Measurements from ENCODE around the gene TIMP2. TPM values are rescaled to one million over a fixed set of nuclear protein-coding genes. Genes with fewer than 3 reads are reported as not detected.

Gene TIMP2
- total RNA-seq, 2 experiments from 2014 or later = 0.54 TPM; not detected in 1

- Histone ChIP-seq H2AFZ (ENCODE audit: low read length) (no peak overlapping the region), H3K27ac (ENCODE audit: low read depth, low read length, poor library complexity, severe bottlenecking) (no peak overlapping the region), H3K4me2 (ENCODE audit: low read length) (no peak overlapping the region), H3K4me3 (ENCODE audit: low read depth, low read length, poor library complexity, severe bottlenecking) (no peak overlapping the region), H3K9me3 (ENCODE audit: low read length) (no peaks in the 10 kb centered on the region), H3K79me2 (ENCODE audit: insufficient read depth, low read depth, low read length) (no peaks in the 10 kb centered on the region), H3K9me2 (ENCODE audit: insufficient read depth, low read length) (no peaks in the 10 kb centered on the region), H3K4me1 (ENCODE audit: insufficient read depth, low read length, poor library complexity, severe bottlenecking) (no peaks in the 10 kb centered on the region), H4K20me1 (ENCODE audit: insufficient read depth, low read length) (no peaks in the 10 kb centered on the region), H3K36me3 (ENCODE audit: insufficient read depth, low read length) (no peaks in the 10 kb centered on the region)
- intact Hi-C loops (cut with micrococcal nuclease; ENCODE audit: unreplicated experiment) = no loop called here
- no peak for DNase-seq (ENCODE audit: low spot score)
- ChIA-PET POLR2A (no interaction called here), CTCF (ENCODE audit: unreplicated experiment) (no interaction called here)
- TF ChIP-seq CTCF (conservative IDR thresholded peaks at IDR 0.05; ENCODE audit: low read length) (no peak), EZH2phosphoT487 (IDR thresholded peaks at IDR 0.05; ENCODE audit: borderline replicate concordance, low read depth, low read length) (no peak)
- no TSS peak for BruUV-seq (replicated peaks)
These were observed 26.2 kb downstream of the TIMP2 start for GRCh38 chr17:78898947-78899346.

- no peaks in the 10 kb centered on the region for H3K9me2 ChIP-seq (ENCODE audit: insufficient read depth, low read length)
- H3K4me3 ChIP-seq (ENCODE audit: low read depth, low read length, poor library complexity, severe bottlenecking) = no peak overlapping the region
- no peaks in the 10 kb centered on the region for H3K9me3 ChIP-seq (ENCODE audit: low read length)
- H3K27ac ChIP-seq (ENCODE audit: low read depth, low read length, poor library complexity, severe bottlenecking) = no peak overlapping the region
- H3K4me1 ChIP-seq (ENCODE audit: insufficient read depth, low read length, poor library complexity, severe bottlenecking) = no peaks in the 10 kb centered on the region
- H3K4me2 ChIP-seq (ENCODE audit: low read length) = no peak overlapping the region
- no peak for DNase-seq (ENCODE audit: low spot score)
- no peak for TF ChIP-seq EZH2phosphoT487 (IDR thresholded peaks at IDR 0.05; ENCODE audit: borderline replicate concordance, low read depth, low read length)
- no peak for TF ChIP-seq CTCF (conservative IDR thresholded peaks at IDR 0.05; ENCODE audit: low read length)
- ChIA-PET CTCF (ENCODE audit: unreplicated experiment) (no interaction called here), POLR2A (no interaction called here)
- no peaks in the 10 kb centered on the region for H3K36me3 ChIP-seq (ENCODE audit: insufficient read depth, low read length)
- intact Hi-C loops (cut with micrococcal nuclease; ENCODE audit: unreplicated experiment) = no loop called here
- no peaks in the 10 kb centered on the region for H4K20me1 ChIP-seq (ENCODE audit: insufficient read depth, low read length)
- H3K79me2 ChIP-seq (ENCODE audit: insufficient read depth, low read depth, low read length) = no peaks in the 10 kb centered on the region
- BruUV-seq (replicated peaks) = no TSS peak
- no peak overlapping the region for H2AFZ ChIP-seq (ENCODE audit: low read length)
These were observed 26.9 kb downstream of the TIMP2 start for GRCh38 chr17:78898075-78898836.

GRCh38 chr17:78897664-78898047 is 27.5 kb downstream of the TIMP2 start:
- Histone ChIP-seq H2AFZ (ENCODE audit: low read length) (no peak overlapping the region), H3K4me3 (ENCODE audit: low read depth, low read length, poor library complexity, severe bottlenecking) (no peak overlapping the region), H3K36me3 (ENCODE audit: insufficient read depth, low read length) (no peaks in the 10 kb centered on the region), H3K4me2 (ENCODE audit: low read length) (no peak overlapping the region), H3K9me2 (ENCODE audit: insufficient read depth, low read length) (no peaks in the 10 kb centered on the region), H3K4me1 (ENCODE audit: insufficient read depth, low read length, poor library complexity, severe bottlenecking) (no peaks in the 10 kb centered on the region), H3K9me3 (ENCODE audit: low read length) (no peaks in the 10 kb centered on the region), H3K27ac (ENCODE audit: low read depth, low read length, poor library complexity, severe bottlenecking) (no peak overlapping the region), H3K79me2 (ENCODE audit: insufficient read depth, low read depth, low read length) (no peaks in the 10 kb centered on the region), H4K20me1 (ENCODE audit: insufficient read depth, low read length) (no peaks in the 10 kb centered on the region)
- no peak for DNase-seq (ENCODE audit: low spot score)
- BruUV-seq (replicated peaks) = no TSS peak
- TF ChIP-seq EZH2phosphoT487 (IDR thresholded peaks at IDR 0.05; ENCODE audit: borderline replicate concordance, low read depth, low read length) = no peak
- TF ChIP-seq CTCF (conservative IDR thresholded peaks at IDR 0.05; ENCODE audit: low read length) = no peak
- intact Hi-C loops (cut with micrococcal nuclease; ENCODE audit: unreplicated experiment) = no loop called here
- CTCF ChIA-PET (ENCODE audit: unreplicated experiment) = no interaction called here
- POLR2A ChIA-PET = no interaction called here

Data from OCI-LY7 (cell line).